ENCODE results near the gene BAHCC1.

BAHCC1 gene

DNA sequence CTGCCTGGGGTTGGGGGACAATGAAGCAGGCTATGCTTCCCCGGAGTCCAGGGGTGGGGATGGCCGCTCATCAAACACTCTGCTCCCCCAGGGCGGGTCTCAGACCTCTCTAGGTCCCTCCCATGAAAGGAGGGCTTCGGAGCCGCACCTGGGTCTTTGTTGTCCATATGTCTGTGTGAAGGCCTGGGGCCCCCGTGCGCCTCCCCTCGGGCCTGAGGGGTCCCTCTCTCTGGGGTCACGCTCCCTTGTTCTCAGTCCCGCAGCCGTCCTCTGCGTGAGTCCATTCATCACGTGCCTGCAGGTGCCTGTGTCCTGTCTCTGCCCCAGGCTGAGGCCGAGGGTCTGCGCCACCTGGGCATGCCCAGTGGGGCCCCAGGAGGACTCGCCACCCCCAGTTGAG, 15.6 kb downstream of the BAHCC1 start:
- H3K9me2 ChIP-seq (replicated peaks; ENCODE audit: control insufficient read depth, low read length) = no peaks in the 10 kb centered on the region
- H4K20me1 ChIP-seq (ENCODE audit: control insufficient read depth, insufficient read depth, low read depth, low read length) = no peaks in the 10 kb centered on the region
- no peaks in the 10 kb centered on the region for H3K4me1 ChIP-seq (ENCODE audit: control insufficient read depth, low read length)
- H3K36me3 ChIP-seq (ENCODE audit: control insufficient read depth, low read length) = no peaks in the 10 kb centered on the region
- H3K27me3 ChIP-seq (ENCODE audit: control insufficient read depth, low read length) = peaks cover 19% of the 10 kb centered on the region
- no peak overlapping the region for H3K4me3 ChIP-seq (ENCODE audit: low read length)
- no peaks in the 10 kb centered on the region for H3K9me3 ChIP-seq (ENCODE audit: control insufficient read depth, insufficient read depth, low read length)
- H3F3A ChIP-seq (ENCODE audit: control insufficient read depth, insufficient read depth) = no peaks in the 10 kb centered on the region
- H3K79me2 ChIP-seq (ENCODE audit: control insufficient read depth, low read length) = no peaks in the 10 kb centered on the region
- no peak overlapping the region for H3K27ac ChIP-seq (ENCODE audit: low read depth, low read length)
- TF ChIP-seq, protein P1, sequence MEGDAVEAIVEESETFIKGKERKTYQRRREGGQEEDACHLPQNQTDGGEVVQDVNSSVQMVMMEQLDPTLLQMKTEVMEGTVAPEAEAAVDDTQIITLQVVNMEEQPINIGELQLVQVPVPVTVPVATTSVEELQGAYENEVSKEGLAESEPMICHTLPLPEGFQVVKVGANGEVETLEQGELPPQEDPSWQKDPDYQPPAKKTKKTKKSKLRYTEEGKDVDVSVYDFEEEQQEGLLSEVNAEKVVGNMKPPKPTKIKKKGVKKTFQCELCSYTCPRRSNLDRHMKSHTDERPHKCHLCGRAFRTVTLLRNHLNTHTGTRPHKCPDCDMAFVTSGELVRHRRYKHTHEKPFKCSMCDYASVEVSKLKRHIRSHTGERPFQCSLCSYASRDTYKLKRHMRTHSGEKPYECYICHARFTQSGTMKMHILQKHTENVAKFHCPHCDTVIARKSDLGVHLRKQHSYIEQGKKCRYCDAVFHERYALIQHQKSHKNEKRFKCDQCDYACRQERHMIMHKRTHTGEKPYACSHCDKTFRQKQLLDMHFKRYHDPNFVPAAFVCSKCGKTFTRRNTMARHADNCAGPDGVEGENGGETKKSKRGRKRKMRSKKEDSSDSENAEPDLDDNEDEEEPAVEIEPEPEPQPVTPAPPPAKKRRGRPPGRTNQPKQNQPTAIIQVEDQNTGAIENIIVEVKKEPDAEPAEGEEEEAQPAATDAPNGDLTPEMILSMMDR (IDR thresholded peaks at IDR 0.05; ENCODE audit: low read depth, low read length, poor library complexity, severe bottlenecking) = no peak
- TF ChIP-seq EZH2phosphoT487 (IDR thresholded peaks at IDR 0.05; ENCODE audit: borderline replicate concordance, low read length) = no peak
- H3K4me2 ChIP-seq (ENCODE audit: low read length) = no peak overlapping the region

DNA sequence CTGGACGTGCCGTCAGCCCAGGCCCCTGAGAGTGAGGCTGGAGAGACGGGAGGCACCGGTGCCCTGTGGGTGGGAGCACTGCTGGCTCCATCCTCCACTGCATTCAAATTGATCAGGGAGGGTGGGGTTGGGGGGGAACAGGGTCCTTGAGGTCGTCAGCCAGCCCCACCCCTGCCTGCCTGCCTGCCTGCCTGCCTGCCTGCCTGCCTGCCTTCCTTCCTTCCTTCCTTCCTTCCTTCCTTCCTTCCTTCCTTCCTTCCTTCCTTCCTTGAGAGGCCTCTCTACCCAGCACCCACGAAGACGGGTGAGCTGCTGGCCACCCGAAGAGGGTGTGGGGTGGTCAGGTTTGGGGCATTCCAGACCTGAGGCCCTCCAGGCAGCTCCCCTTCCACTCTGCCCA, 16.0 kb downstream of the BAHCC1 start:
- Histone ChIP-seq H3K9me2 (replicated peaks; ENCODE audit: control insufficient read depth, low read length) (no peaks in the 10 kb centered on the region), H3K27ac (ENCODE audit: low read depth, low read length) (no peak overlapping the region), H3K4me1 (ENCODE audit: control insufficient read depth, low read length) (no peaks in the 10 kb centered on the region), H3K36me3 (ENCODE audit: control insufficient read depth, low read length) (no peaks in the 10 kb centered on the region), H3K9me3 (ENCODE audit: control insufficient read depth, insufficient read depth, low read length) (no peaks in the 10 kb centered on the region), H4K20me1 (ENCODE audit: control insufficient read depth, insufficient read depth, low read depth, low read length) (no peaks in the 10 kb centered on the region), H3K4me2 (ENCODE audit: low read length) (no peak overlapping the region), H3F3A (ENCODE audit: control insufficient read depth, insufficient read depth) (no peaks in the 10 kb centered on the region), H3K4me3 (ENCODE audit: low read length) (no peak overlapping the region), H3K79me2 (ENCODE audit: control insufficient read depth, low read length) (no peaks in the 10 kb centered on the region), H3K27me3 (ENCODE audit: control insufficient read depth, low read length) (peaks cover 18% of the 10 kb centered on the region)
- TF ChIP-seq, protein P1 (IDR thresholded peaks at IDR 0.05; ENCODE audit: low read depth, low read length, poor library complexity, severe bottlenecking) = no peak
- TF ChIP-seq EZH2phosphoT487 (IDR thresholded peaks at IDR 0.05; ENCODE audit: borderline replicate concordance, low read length) = no peak

DNA sequence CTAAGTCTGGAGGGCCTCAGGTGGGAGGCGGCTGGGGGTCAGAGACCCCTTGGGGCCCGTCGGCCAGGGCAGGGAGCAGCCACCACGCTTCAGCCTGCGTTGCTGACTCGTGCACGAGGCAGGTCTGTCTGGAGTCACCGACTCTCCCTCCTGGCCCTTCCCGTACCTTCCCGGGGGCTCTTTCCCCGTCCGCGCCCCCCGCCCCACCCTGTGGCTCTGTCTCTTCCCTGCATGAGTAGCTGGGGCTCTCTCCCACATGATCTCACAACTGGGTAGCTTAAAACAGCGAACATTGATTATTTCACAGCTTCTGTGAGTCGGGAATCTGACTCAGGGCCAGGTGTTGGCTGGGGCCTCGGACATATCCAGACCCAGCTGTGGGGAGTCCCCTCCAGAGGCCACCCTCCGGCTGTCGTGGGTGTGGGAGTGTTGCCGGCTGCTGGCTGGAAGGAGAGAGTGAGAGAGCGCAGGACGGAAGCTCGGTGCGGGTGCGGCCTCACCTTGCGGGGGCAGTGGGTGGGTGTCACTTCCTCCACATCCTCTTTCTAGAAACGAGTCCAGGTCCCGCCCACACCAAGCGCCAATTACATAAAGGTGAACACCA, 17.3 kb downstream of the BAHCC1 start:
- Histone ChIP-seq H3K4me2 (ENCODE audit: low read length) (no peak overlapping the region), H3K9me2 (replicated peaks; ENCODE audit: control insufficient read depth, low read length) (no peaks in the 10 kb centered on the region), H3F3A (ENCODE audit: control insufficient read depth, insufficient read depth) (no peaks in the 10 kb centered on the region), H3K27me3 (ENCODE audit: control insufficient read depth, low read length) (peaks cover 8% of the 10 kb centered on the region), H3K79me2 (ENCODE audit: control insufficient read depth, low read length) (no peaks in the 10 kb centered on the region), H3K9me3 (ENCODE audit: control insufficient read depth, insufficient read depth, low read length) (no peaks in the 10 kb centered on the region), H3K4me1 (ENCODE audit: control insufficient read depth, low read length) (no peaks in the 10 kb centered on the region), H3K27ac (ENCODE audit: low read depth, low read length) (no peak overlapping the region), H4K20me1 (ENCODE audit: control insufficient read depth, insufficient read depth, low read depth, low read length) (no peaks in the 10 kb centered on the region), H3K4me3 (ENCODE audit: low read length) (no peak overlapping the region), H3K36me3 (ENCODE audit: control insufficient read depth, low read length) (no peaks in the 10 kb centered on the region)
- TF ChIP-seq, protein P1 (IDR thresholded peaks at IDR 0.05; ENCODE audit: low read depth, low read length, poor library complexity, severe bottlenecking) = no peak
- TF ChIP-seq EZH2phosphoT487 (IDR thresholded peaks at IDR 0.05; ENCODE audit: borderline replicate concordance, low read length) = no peak
